H9 (cell line): Measurements from ENCODE around the gene LRRC7. TPM values are rescaled to one million over a fixed set of nuclear protein-coding genes. Genes with fewer than 3 reads are reported as not detected.

Source experiments
- DNase-seq: peaks from one replicate; pipeline ENCODE4 v3.0.0-alpha.2; 2017
- H2AFZ ChIP-seq: one replicate; pipeline ENCODE4 v1.6.1; 2013; ENCODE audit warnings: mild to moderate bottlenecking, low read length, control low read depth, moderate library complexity
- H2AK5ac ChIP-seq: 2 replicates; pipeline ENCODE4 v1.6.1; 2013; ENCODE audit warnings: low read length, control low read depth, mixed read lengths; ENCODE audit not compliant: insufficient read length
- H2BK120ac ChIP-seq: one replicate; pipeline ENCODE4 v1.6.1; 2013; ENCODE audit warnings: low read depth, mild to moderate bottlenecking, low read length, control low read depth, inconsistent platforms; ENCODE audit not compliant: poor library complexity, severe bottlenecking
- H2BK12ac ChIP-seq: 2 replicates; pipeline ENCODE4 v1.6.1; 2013; ENCODE audit warnings: low read length, control low read depth, mixed read lengths, low read depth; ENCODE audit not compliant: insufficient read length
- H2BK15ac ChIP-seq: 2 replicates; pipeline ENCODE4 v1.6.1; 2013; ENCODE audit warnings: low read depth, low read length, control low read depth
- H2BK20ac ChIP-seq: one replicate; pipeline ENCODE4 v1.6.1; 2013; ENCODE audit warnings: low read depth, mild to moderate bottlenecking, low read length, control low read depth, inconsistent platforms; ENCODE audit not compliant: poor library complexity, severe bottlenecking
- H2BK5ac ChIP-seq: 2 replicates; pipeline ENCODE4 v1.6.1; 2013; ENCODE audit warnings: low read length, control low read depth, mixed read lengths; ENCODE audit not compliant: insufficient read length
- H3K14ac ChIP-seq: 2 replicates; pipeline ENCODE4 v1.6.1; 2013; ENCODE audit warnings: low read length, control low read depth; ENCODE audit not compliant: insufficient read depth
- H3K18ac ChIP-seq: 2 replicates; pipeline ENCODE4 v1.6.1; 2013; ENCODE audit warnings: low read depth, mild to moderate bottlenecking, mixed read lengths, low read length, control low read depth; ENCODE audit not compliant: insufficient read length
- H3K23ac ChIP-seq: 2 replicates; pipeline ENCODE4 v1.6.1; 2013; ENCODE audit warnings: low read length, control low read depth, mixed read lengths, low read depth; ENCODE audit not compliant: insufficient read length
- H3K23me2 ChIP-seq: 2 replicates; pipeline ENCODE4 v1.6.1; 2013; ENCODE audit warnings: low read depth, mild to moderate bottlenecking, mixed read lengths, low read length, control low read depth; ENCODE audit not compliant: insufficient read length, poor library complexity, severe bottlenecking
- H3K27ac ChIP-seq: 2 replicates; pipeline ENCODE4 v1.5.1; 2013; ENCODE audit warnings: low read length, control low read depth, mixed read lengths, low read depth; ENCODE audit not compliant: insufficient read length
- H3K27me3 ChIP-seq: 2 replicates; pipeline ENCODE4 v1.6.1; 2013; ENCODE audit warnings: low read length, control low read depth, inconsistent platforms; ENCODE audit not compliant: insufficient read depth
- H3K4ac ChIP-seq: 2 replicates; pipeline ENCODE4 v1.6.1; 2013; ENCODE audit warnings: low read depth, mild to moderate bottlenecking, control low read depth, inconsistent platforms, low read length, moderate library complexity
- H3K4me1 ChIP-seq: 2 replicates; pipeline ENCODE4 v1.6.1; 2013; ENCODE audit warnings: low read length, control low read depth, inconsistent platforms; ENCODE audit not compliant: insufficient read depth
- H3K4me2 ChIP-seq: 2 replicates; pipeline ENCODE4 v1.6.1; 2013; ENCODE audit warnings: low read length, control low read depth, mixed read lengths; ENCODE audit not compliant: insufficient read length, insufficient read depth
- H3K56ac ChIP-seq: 2 replicates; pipeline ENCODE4 v1.6.1; 2013; ENCODE audit warnings: low read depth, mild to moderate bottlenecking, mixed read lengths, low read length, control low read depth; ENCODE audit not compliant: insufficient read length
- H3K79me1 ChIP-seq: 2 replicates; pipeline ENCODE4 v1.6.1; 2013; ENCODE audit warnings: low read depth, mild to moderate bottlenecking, moderate library complexity, low read length, control low read depth, inconsistent platforms; ENCODE audit not compliant: insufficient read depth, poor library complexity, severe bottlenecking
- H3K79me2 ChIP-seq: 2 replicates; pipeline ENCODE4 v1.6.1; 2013; ENCODE audit warnings: low read length, control low read depth, inconsistent platforms; ENCODE audit not compliant: insufficient read depth
- H3K9ac ChIP-seq: 2 replicates; pipeline ENCODE4 v1.6.1; 2013; ENCODE audit warnings: low read length, control low read depth, mixed read lengths; ENCODE audit not compliant: insufficient read length; ENCODE audit errors: extremely low read depth
- H3K9me3 ChIP-seq: one replicate; pipeline ENCODE4 v1.6.1; 2013; ENCODE audit warnings: low read depth, low read length, inconsistent platforms; ENCODE audit not compliant: control insufficient read depth
- H3T11ph ChIP-seq: one replicate; pipeline ENCODE4 v1.6.1; 2013; ENCODE audit warnings: mild to moderate bottlenecking, low read length, control low read depth, inconsistent platforms
- H4K20me1 ChIP-seq: one replicate; pipeline ENCODE4 v1.6.1; 2013; ENCODE audit not compliant: control insufficient read depth, insufficient read length, insufficient read depth
- H4K5ac ChIP-seq: 2 replicates; pipeline ENCODE4 v1.6.1; 2013; ENCODE audit warnings: low read depth, mild to moderate bottlenecking, mixed read lengths, low read length, control low read depth; ENCODE audit not compliant: insufficient read length
- H4K8ac ChIP-seq: replicated peaks from 2 replicates; pipeline ENCODE4 v1.6.1; 2013; ENCODE audit warnings: low read length, control low read depth, mixed read lengths, low read depth; ENCODE audit not compliant: insufficient read length
- H4K91ac ChIP-seq: 2 replicates; pipeline ENCODE4 v1.6.1; 2013; ENCODE audit warnings: low read depth, mild to moderate bottlenecking, moderate library complexity, mixed read lengths, low read length, control low read depth; ENCODE audit not compliant: insufficient read length
- H3K27ac Mint-ChIP-seq, 3 experiments: 2 replicates in 2 of 3; 3 replicates in 1 of 3; pipeline ENCODE4 v1.8.0; 2020 to 2021; ENCODE audit warnings: mixed read lengths in 3 of 3, mild to moderate bottlenecking in 1 of 3, moderate library complexity in 1 of 3
- H3K27me3 Mint-ChIP-seq: 2 replicates; pipeline ENCODE4 v1.8.0; 2021; ENCODE audit warnings: low read depth, mild to moderate bottlenecking, moderate library complexity, mixed read lengths
- H3K36me3 Mint-ChIP-seq, 3 experiments: 2 replicates in 2 of 3; 3 replicates in 1 of 3; pipeline ENCODE4 v1.8.0; 2020 to 2021; ENCODE audit warnings: low read depth in 3 of 3, mixed read lengths in 3 of 3; ENCODE audit not compliant: insufficient read depth in 1 of 3
- H3K4me1 Mint-ChIP-seq, 2 experiments: 2 replicates each; pipeline ENCODE4 v1.8.0; 2020; ENCODE audit warnings: mixed read lengths in 2 of 2
- H3K4me3 Mint-ChIP-seq, 2 experiments: 2 replicates in 1 of 2; 3 replicates in 1 of 2; pipeline ENCODE4 v1.8.0; 2020 to 2021; ENCODE audit warnings: mild to moderate bottlenecking in 2 of 2, mixed read lengths in 2 of 2, moderate library complexity in 1 of 2
- H3K9me3 Mint-ChIP-seq, 2 experiments: 2 replicates in 1 of 2; 3 replicates in 1 of 2; pipeline ENCODE4 v1.8.0; 2020; ENCODE audit warnings: mild to moderate bottlenecking in 2 of 2, mixed read lengths in 2 of 2, moderate library complexity in 1 of 2
- WGBS: extraction: QIAGEN DNeasy Blood & Tissue Kit; methylation state at CpG from one replicate; pipeline ENCODE4 v1.1.7; 2013; ENCODE audit warnings: missing lambda C conversion rate, low lambda C conversion rate, mixed read lengths; ENCODE audit not compliant: insufficient read length; ENCODE audit errors: extremely low coverage; 5-methylcytosine and 5-hydroxymethylcytosine counted together
- total RNA-seq: library from RNA; stranded (reverse); gene quantifications from 2 replicates; pipeline ENCODE4 v1.2.1, GENCODE V29; 2021
- TF ChIP-seq, protein P1 (sequence below): fragments of 200-600 bp; sonication (generic); conservative IDR thresholded peaks from 3 replicates; pipeline ENCODE4 v1.8.0; 2021; ENCODE audit warnings: antibody characterized with exemption, mild to moderate bottlenecking

LRRC7 gene
- total RNA-seq, 1 experiment from 2014 or later: not detected

DNA sequence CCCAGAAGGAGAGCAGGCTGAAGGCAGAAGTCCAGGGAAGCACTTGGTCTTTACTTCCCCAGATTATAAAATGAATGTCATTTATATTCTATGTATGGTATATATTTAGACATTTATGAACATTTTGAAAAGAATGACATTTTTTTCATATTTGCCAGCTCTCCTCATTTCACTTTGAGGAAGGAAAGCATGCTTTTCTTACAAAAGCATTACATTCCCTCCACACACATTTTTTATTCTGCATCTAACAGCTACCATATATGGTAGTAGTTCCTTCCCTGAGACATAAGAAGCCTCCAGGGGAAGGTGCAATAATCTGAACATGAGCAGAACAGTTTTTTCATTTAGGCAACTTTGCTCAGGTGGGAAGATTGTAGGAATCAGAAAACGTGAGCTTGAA is 94.0 kb downstream of the LRRC7 start:
- Histone ChIP-seq H3K14ac (no peak overlapping the region), H3K27ac (no peak overlapping the region), H3K18ac (no peak overlapping the region), H3K4me2 (no peak overlapping the region), H4K91ac (no peak overlapping the region), H2BK20ac (no peak overlapping the region), H2BK15ac (no peak overlapping the region), H3K27me3 (no peaks in the 10 kb centered on the region), H3K23me2 (no peaks in the 10 kb centered on the region), H3T11ph (no peak overlapping the region), H3K4me1 (no peaks in the 10 kb centered on the region), H2AFZ (no peak overlapping the region), H2BK120ac (no peak overlapping the region), H4K20me1 (no peaks in the 10 kb centered on the region), H4K5ac (no peak overlapping the region), H3K79me1 (no peaks in the 10 kb centered on the region), H4K8ac (no peak overlapping the region), H2BK5ac (no peak overlapping the region), H3K79me2 (no peaks in the 10 kb centered on the region), H3K23ac (no peak overlapping the region), H3K9me3 (no peaks in the 10 kb centered on the region), H2BK12ac (no peak overlapping the region), H3K4ac (no peak overlapping the region), H2AK5ac (no peak overlapping the region), H3K56ac (no peak overlapping the region), H3K9ac (no peak overlapping the region)
- no CpG with 5 or more reads among the region's 1 CpG for WGBS
- no peak for DNase-seq
- Mint-ChIP-seq H3K4me3 (no peak overlapping the region), H3K4me1 (0 out of 4 replicates have a peak, but pooled peaks cover 0 to 3% of the 10 kb centered on the region in 2 experiments), H3K27ac (no peak overlapping the region), H3K36me3 (0 out of 7 replicates have a peak, but pooled peaks cover 0 to 7% (median 0%) of the 10 kb centered on the region in 3 experiments), H3K27me3 (no peaks in the 10 kb centered on the region; the same call in 1 of the 2 replicates), H3K9me3 (no peaks in the 10 kb centered on the region)
- TF ChIP-seq, protein P1, sequence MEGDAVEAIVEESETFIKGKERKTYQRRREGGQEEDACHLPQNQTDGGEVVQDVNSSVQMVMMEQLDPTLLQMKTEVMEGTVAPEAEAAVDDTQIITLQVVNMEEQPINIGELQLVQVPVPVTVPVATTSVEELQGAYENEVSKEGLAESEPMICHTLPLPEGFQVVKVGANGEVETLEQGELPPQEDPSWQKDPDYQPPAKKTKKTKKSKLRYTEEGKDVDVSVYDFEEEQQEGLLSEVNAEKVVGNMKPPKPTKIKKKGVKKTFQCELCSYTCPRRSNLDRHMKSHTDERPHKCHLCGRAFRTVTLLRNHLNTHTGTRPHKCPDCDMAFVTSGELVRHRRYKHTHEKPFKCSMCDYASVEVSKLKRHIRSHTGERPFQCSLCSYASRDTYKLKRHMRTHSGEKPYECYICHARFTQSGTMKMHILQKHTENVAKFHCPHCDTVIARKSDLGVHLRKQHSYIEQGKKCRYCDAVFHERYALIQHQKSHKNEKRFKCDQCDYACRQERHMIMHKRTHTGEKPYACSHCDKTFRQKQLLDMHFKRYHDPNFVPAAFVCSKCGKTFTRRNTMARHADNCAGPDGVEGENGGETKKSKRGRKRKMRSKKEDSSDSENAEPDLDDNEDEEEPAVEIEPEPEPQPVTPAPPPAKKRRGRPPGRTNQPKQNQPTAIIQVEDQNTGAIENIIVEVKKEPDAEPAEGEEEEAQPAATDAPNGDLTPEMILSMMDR: no peak
